MM.1S (cell line): ENCODE measurements around the gene TOMT.

Experiments
- CTCF ChIP-seq: fragments of 300-600 bp; sonication (generic); IDR thresholded peaks from 2 replicates; pipeline ENCODE4 v1.5.1; 2016; ENCODE audit warnings: antibody characterized with exemption, low read length, mixed read lengths
- EZH2 ChIP-seq: fragments of 300-600 bp; sonication (generic); optimal IDR thresholded peaks from 2 replicates; pipeline ENCODE3; 2017; ENCODE audit warnings: low read depth, mild to moderate bottlenecking, antibody characterized with exemption, low read length, mixed read lengths
- EZH2phosphoT487 ChIP-seq: fragments of 300-600 bp; sonication (generic); IDR thresholded peaks from 2 replicates; pipeline ENCODE4 v1.6.1; 2018; ENCODE audit warnings: antibody characterized with exemption, low read length

- TF ChIP-seq CTCF = no peak
- TF ChIP-seq EZH2 = no peak
- TF ChIP-seq EZH2phosphoT487 = no peak
Observed at GRCh38 chr11:72072348-72072747, 33.4 kb upstream of the TOMT start.
